ENCODE results near the gene KCNH1. TPM values are rescaled to one million over a fixed set of nuclear protein-coding genes. Genes with fewer than 3 reads are reported as not detected.
A peak's percentile ranks its signal among the peaks of the same experiment; 100 is the strongest.

KCNH1 gene
- total RNA-seq, 1 donor from 2014 or later, result not detected

- Mint-ChIP-seq H3K9me3 (no peaks in the 10 kb centered on the region), H3K27me3 (no peaks in the 10 kb centered on the region), H3K4me3 (no peak overlapping the region), H3K36me3 (ENCODE audit: low read depth) (no peaks in the 10 kb centered on the region), H3K27ac (no peak overlapping the region), H3K4me1 (no peaks in the 10 kb centered on the region)
- no peak for DNase-seq
- intact Hi-C loops (cut with micrococcal nuclease), result no loop called here
These were observed 395.7 kb downstream of the KCNH1 start for GRCh38 chr1:210738256-210738655.

GRCh38 chr1:210736713-210737112 is 397.2 kb downstream of the KCNH1 start:
- no peak overlapping the region for H3K4me3 Mint-ChIP-seq
- intact Hi-C loops (cut with micrococcal nuclease), result no loop called here
- H3K27me3 Mint-ChIP-seq, result no peaks in the 10 kb centered on the region

GRCh38 chr1:210731597-210731996 is 402.4 kb downstream of the KCNH1 start:
- H3K4me3 Mint-ChIP-seq, result no peak overlapping the region
- H3K27ac Mint-ChIP-seq, result no peak overlapping the region
- intact Hi-C loops (cut with micrococcal nuclease), result no loop called here
- H3K27me3 Mint-ChIP-seq, result no peaks in the 10 kb centered on the region
- H3K4me1 Mint-ChIP-seq, result no peaks in the 10 kb centered on the region
- no peaks in the 10 kb centered on the region for H3K9me3 Mint-ChIP-seq
- H3K36me3 Mint-ChIP-seq (ENCODE audit: low read depth), result no peaks in the 10 kb centered on the region
- DNase-seq, result no peak

More at GRCh38 chr1:210736713-210737112, 397.2 kb downstream of the KCNH1 start:
- Mint-ChIP-seq H3K9me3 (no peaks in the 10 kb centered on the region), H3K4me1 (no peaks in the 10 kb centered on the region), H3K27ac (no peak overlapping the region), H3K36me3 (ENCODE audit: low read depth) (no peaks in the 10 kb centered on the region)
- no peak for DNase-seq

GRCh38 chr1:210731193-210731592 is 402.8 kb downstream of the KCNH1 start:
- H3K36me3 Mint-ChIP-seq (ENCODE audit: low read depth), result no peaks in the 10 kb centered on the region
- intact Hi-C loops (cut with micrococcal nuclease), result no loop called here
- no peak overlapping the region for H3K27ac Mint-ChIP-seq

GRCh38 chr1:210730023-210730422 is 403.9 kb downstream of the KCNH1 start:
- no peak for DNase-seq
- no peak overlapping the region for H3K27ac Mint-ChIP-seq
- no peaks in the 10 kb centered on the region for H3K27me3 Mint-ChIP-seq
- H3K36me3 Mint-ChIP-seq (ENCODE audit: low read depth), result no peaks in the 10 kb centered on the region
- H3K4me3 Mint-ChIP-seq, result no peak overlapping the region
- no peaks in the 10 kb centered on the region for H3K9me3 Mint-ChIP-seq
- intact Hi-C loops (cut with micrococcal nuclease), result no loop called here
- H3K4me1 Mint-ChIP-seq, result no peaks in the 10 kb centered on the region

More at GRCh38 chr1:210731193-210731592, 402.8 kb downstream of the KCNH1 start:
- no peaks in the 10 kb centered on the region for H3K27me3 Mint-ChIP-seq
- no peak overlapping the region for H3K4me3 Mint-ChIP-seq
- H3K9me3 Mint-ChIP-seq, result no peaks in the 10 kb centered on the region
- no peak for DNase-seq
- H3K4me1 Mint-ChIP-seq, result no peaks in the 10 kb centered on the region

- H3K4me1 Mint-ChIP-seq, result no peaks in the 10 kb centered on the region
- no peaks in the 10 kb centered on the region for H3K36me3 Mint-ChIP-seq (ENCODE audit: low read depth)
- DNase-seq, result no peak
- H3K27me3 Mint-ChIP-seq, result no peaks in the 10 kb centered on the region
- intact Hi-C loops (cut with micrococcal nuclease), result no loop called here
- no peaks in the 10 kb centered on the region for H3K9me3 Mint-ChIP-seq
- no peak overlapping the region for H3K4me3 Mint-ChIP-seq
- H3K27ac Mint-ChIP-seq, result no peak overlapping the region
These were observed 405.4 kb downstream of the KCNH1 start for GRCh38 chr1:210728437-210729149.

GRCh38 chr1:210727709-210728108 is 406.2 kb downstream of the KCNH1 start:
- Mint-ChIP-seq H3K27ac (no peak overlapping the region), H3K9me3 (no peaks in the 10 kb centered on the region), H3K4me3 (no peak overlapping the region), H3K27me3 (no peaks in the 10 kb centered on the region), H3K36me3 (ENCODE audit: low read depth) (no peaks in the 10 kb centered on the region), H3K4me1 (no peaks in the 10 kb centered on the region)
- intact Hi-C loops (cut with micrococcal nuclease), result no loop called here
- DNase-seq, result no peak

GRCh38 chr1:210726621-210727020 is 407.3 kb downstream of the KCNH1 start:
- intact Hi-C loops (cut with micrococcal nuclease), result no loop called here
- no peak overlapping the region for H3K4me3 Mint-ChIP-seq
- no peaks in the 10 kb centered on the region for H3K27me3 Mint-ChIP-seq
- no peaks in the 10 kb centered on the region for H3K4me1 Mint-ChIP-seq
- peak; percentile 84 for DNase-seq
- no peaks in the 10 kb centered on the region for H3K9me3 Mint-ChIP-seq
- H3K36me3 Mint-ChIP-seq (ENCODE audit: low read depth), result no peaks in the 10 kb centered on the region
- no peak overlapping the region for H3K27ac Mint-ChIP-seq

GRCh38 chr1:210724768-210725167 is 409.2 kb downstream of the KCNH1 start:
- Mint-ChIP-seq H3K4me3 (no peak overlapping the region), H3K27me3 (no peaks in the 10 kb centered on the region), H3K36me3 (ENCODE audit: low read depth) (no peaks in the 10 kb centered on the region), H3K4me1 (no peaks in the 10 kb centered on the region), H3K27ac (no peak overlapping the region), H3K9me3 (no peaks in the 10 kb centered on the region)
- intact Hi-C loops (cut with micrococcal nuclease), result no loop called here
- no peak for DNase-seq

GRCh38 chr1:210723646-210724045 is 410.3 kb downstream of the KCNH1 start:
- no peaks in the 10 kb centered on the region for H3K4me1 Mint-ChIP-seq
- no peaks in the 10 kb centered on the region for H3K9me3 Mint-ChIP-seq
- DNase-seq, result no peak
- no peaks in the 10 kb centered on the region for H3K36me3 Mint-ChIP-seq (ENCODE audit: low read depth)
- H3K27me3 Mint-ChIP-seq, result no peaks in the 10 kb centered on the region
- no peak overlapping the region for H3K27ac Mint-ChIP-seq
- no peak overlapping the region for H3K4me3 Mint-ChIP-seq
- intact Hi-C loops (cut with micrococcal nuclease), result no loop called here

GRCh38 chr1:210722410-210723081 is 411.4 kb downstream of the KCNH1 start:
- Mint-ChIP-seq H3K9me3 (no peaks in the 10 kb centered on the region), H3K4me1 (no peaks in the 10 kb centered on the region), H3K27ac (no peak overlapping the region), H3K36me3 (ENCODE audit: low read depth) (no peaks in the 10 kb centered on the region), H3K4me3 (no peak overlapping the region), H3K27me3 (no peaks in the 10 kb centered on the region)
- intact Hi-C loops (cut with micrococcal nuclease), result no loop called here
- DNase-seq, result no peak

- DNase-seq, result no peak
- Mint-ChIP-seq H3K36me3 (ENCODE audit: low read depth) (no peaks in the 10 kb centered on the region), H3K9me3 (no peaks in the 10 kb centered on the region), H3K27me3 (no peaks in the 10 kb centered on the region), H3K4me1 (no peaks in the 10 kb centered on the region), H3K27ac (no peak overlapping the region), H3K4me3 (no peak overlapping the region)
- intact Hi-C loops (cut with micrococcal nuclease), result no loop called here
These were observed 418.9 kb downstream of the KCNH1 start for GRCh38 chr1:210715072-210715471.

GRCh38 chr1:210711825-210712612 is 421.9 kb downstream of the KCNH1 start:
- H3K9me3 Mint-ChIP-seq, result no peaks in the 10 kb centered on the region
- DNase-seq, result no peak

GRCh38 chr1:210709701-210710100 is 424.2 kb downstream of the KCNH1 start:
- H3K4me3 Mint-ChIP-seq, result no peak overlapping the region
- no peak overlapping the region for H3K27ac Mint-ChIP-seq
- no peaks in the 10 kb centered on the region for H3K27me3 Mint-ChIP-seq
- no peak for DNase-seq
- H3K4me1 Mint-ChIP-seq, result no peaks in the 10 kb centered on the region
- no peaks in the 10 kb centered on the region for H3K9me3 Mint-ChIP-seq
- intact Hi-C loops (cut with micrococcal nuclease), result no loop called here
- no peaks in the 10 kb centered on the region for H3K36me3 Mint-ChIP-seq (ENCODE audit: low read depth)

More at GRCh38 chr1:210711825-210712612, 421.9 kb downstream of the KCNH1 start:
- Mint-ChIP-seq H3K4me1 (no peaks in the 10 kb centered on the region), H3K4me3 (no peak overlapping the region), H3K27me3 (no peaks in the 10 kb centered on the region), H3K36me3 (ENCODE audit: low read depth) (no peaks in the 10 kb centered on the region), H3K27ac (no peak overlapping the region)
- intact Hi-C loops (cut with micrococcal nuclease), result no loop called here

Data from activated CD4-positive, alpha-beta T cell treated with anti-CD3 and anti-CD28 coated beads, Interleukin-2, amount 10 ng/mL, durations not matched to agents 24 days and 14 days (primary cell).